Measurements from ENCODE around the gene FAM149A. TPM values are rescaled to one million over a fixed set of nuclear protein-coding genes. Genes with fewer than 3 reads are reported as not detected.

The FAM149A gene
- total and polyA plus RNA-seq, 2 donors (not counting 1 experiment from before 2014, with no cell fraction given): 0.12 TPM; not detected in 1

GRCh38 chr4:186078981-186079638, 25.4 kb upstream of the FAM149A start:
- no peaks in the 10 kb centered on the region for H3K4me1 Mint-ChIP-seq
- no peak overlapping the region for H3K27ac Mint-ChIP-seq
- H3K79me2 ChIP-seq (ENCODE audit: control insufficient read depth, insufficient read depth, low read length): no peaks in the 10 kb centered on the region
- H3K27me3 Mint-ChIP-seq: peaks cover 32% of the 10 kb centered on the region
- H3K4me3 ChIP-seq (ENCODE audit: control extremely low read depth in 1 of 5, extremely low read depth in 1 of 5, insufficient read depth in 1 of 5, low read depth in 2 of 5, low read length in 4 of 5): no peak overlapping the region
- ChIA-PET POLR2A (no interaction called here), CTCF (interaction anchor here (0.6 kb wide), 1 partner anchor 194 kb away, joined by 3 read pairs; no protein-coding TSS in a partner anchor)
- TF ChIP-seq EZH2 (IDR thresholded peaks at IDR 0.05; ENCODE audit: borderline replicate concordance, insufficient read depth, low read depth, low read length, poor library complexity, severe bottlenecking): no peak
- TF ChIP-seq CTCF (IDR thresholded peaks at IDR 0.05): no peak
- H2AFZ ChIP-seq (ENCODE audit: insufficient read depth, low read depth, low read length, poor library complexity, severe bottlenecking): no peak overlapping the region
- no peaks in the 10 kb centered on the region for H3K9me3 Mint-ChIP-seq (ENCODE audit: insufficient read depth)
- no peak overlapping the region for H3K9ac ChIP-seq (ENCODE audit: low read length)
- H4K20me1 ChIP-seq (ENCODE audit: control insufficient read depth, insufficient read depth, low read length, poor library complexity, severe bottlenecking): no peaks in the 10 kb centered on the region
- no peaks in the 10 kb centered on the region for H3K4me1 ChIP-seq (ENCODE audit: control insufficient read depth in 2 of 2, insufficient read depth in 2 of 2, low read length in 2 of 2)
- intact Hi-C loops (cut with micrococcal nuclease): no loop called here
- no peak for ATAC-seq (ENCODE audit: low read depth)
- H3K27me3 ChIP-seq (replicated peaks in 1 of 4; ENCODE audit: control extremely low read depth in 1 of 4, control insufficient read depth in 3 of 4, insufficient read depth in 4 of 4, low read length in 3 of 4): peaks cover 0 to 3% (median 0%) of the 10 kb centered on the region in 4 experiments
- H3K27ac ChIP-seq (ENCODE audit: low read length in 2 of 2): no peak overlapping the region
- no peaks in the 10 kb centered on the region for H3K36me3 ChIP-seq (replicated peaks in 1 of 2; ENCODE audit: control extremely low read depth in 1 of 2, control insufficient read depth in 1 of 2, extremely low read depth in 1 of 2, insufficient read depth in 2 of 2, low read length in 1 of 2)
- 95% methylated on average over 5 of the region's 11 CpGs for WGBS (ENCODE audit: insufficient coverage)
- H3K4me2 ChIP-seq (replicated peaks; ENCODE audit: low read depth, low read length, poor library complexity, severe bottlenecking): no peak overlapping the region
- no peaks in the 10 kb centered on the region for H3K9me3 ChIP-seq (ENCODE audit: control extremely low read depth in 1 of 3, control insufficient read depth in 2 of 3, insufficient read depth in 1 of 3, low read length in 2 of 3)
- no peak for DNase-seq
- no peak overlapping the region for H3K4me3 Mint-ChIP-seq

- no peak overlapping the region for H3K27ac ChIP-seq (ENCODE audit: low read length in 2 of 2)
- H3K4me1 Mint-ChIP-seq: no peaks in the 10 kb centered on the region
- no peaks in the 10 kb centered on the region for H3K9me3 Mint-ChIP-seq (ENCODE audit: insufficient read depth)
- H3K27me3 Mint-ChIP-seq: peaks cover 32% of the 10 kb centered on the region
- DNase-seq (no peak), ATAC-seq (ENCODE audit: low read depth) (no peak)
- no peak overlapping the region for H3K4me3 ChIP-seq (ENCODE audit: control extremely low read depth in 1 of 5, extremely low read depth in 1 of 5, insufficient read depth in 1 of 5, low read depth in 2 of 5, low read length in 4 of 5)
- no peak overlapping the region for H3K27ac Mint-ChIP-seq
- intact Hi-C loops (cut with micrococcal nuclease): no loop called here
- ChIA-PET POLR2A (no interaction called here), CTCF (no interaction called here)
- H3K79me2 ChIP-seq (ENCODE audit: control insufficient read depth, insufficient read depth, low read length): no peaks in the 10 kb centered on the region
- H3K4me2 ChIP-seq (replicated peaks; ENCODE audit: low read depth, low read length, poor library complexity, severe bottlenecking): no peak overlapping the region
- H3K4me3 Mint-ChIP-seq: no peak overlapping the region
- H3K36me3 ChIP-seq (replicated peaks in 1 of 2; ENCODE audit: control extremely low read depth in 1 of 2, control insufficient read depth in 1 of 2, extremely low read depth in 1 of 2, insufficient read depth in 2 of 2, low read length in 1 of 2): no peaks in the 10 kb centered on the region
- TF ChIP-seq EZH2 (IDR thresholded peaks at IDR 0.05; ENCODE audit: borderline replicate concordance, insufficient read depth, low read depth, low read length, poor library complexity, severe bottlenecking) (no peak), CTCF (IDR thresholded peaks at IDR 0.05) (no peak)
- no peaks in the 10 kb centered on the region for H3K9me3 ChIP-seq (ENCODE audit: control extremely low read depth in 1 of 3, control insufficient read depth in 2 of 3, insufficient read depth in 1 of 3, low read length in 2 of 3)
- no peak overlapping the region for H2AFZ ChIP-seq (ENCODE audit: insufficient read depth, low read depth, low read length, poor library complexity, severe bottlenecking)
- 93% methylated on average over 5 of the region's 9 CpGs for WGBS (ENCODE audit: insufficient coverage)
- peaks cover 0 to 3% (median 0%) of the 10 kb centered on the region in 4 experiments for H3K27me3 ChIP-seq (replicated peaks in 1 of 4; ENCODE audit: control extremely low read depth in 1 of 4, control insufficient read depth in 3 of 4, insufficient read depth in 4 of 4, low read length in 3 of 4)
- H3K9ac ChIP-seq (ENCODE audit: low read length): no peak overlapping the region
- no peaks in the 10 kb centered on the region for H3K4me1 ChIP-seq (ENCODE audit: control insufficient read depth in 2 of 2, insufficient read depth in 2 of 2, low read length in 2 of 2)
- no peaks in the 10 kb centered on the region for H4K20me1 ChIP-seq (ENCODE audit: control insufficient read depth, insufficient read depth, low read length, poor library complexity, severe bottlenecking)
Measured at GRCh38 chr4:186079694-186080093, 24.8 kb upstream of the FAM149A start.

Measured in B cell (primary cell).